Measurements from ENCODE around the gene TFEC.

- no peak for TF ChIP-seq CTCF (IDR thresholded peaks at IDR 0.05; ENCODE audit: extremely low read depth in 1 of 2, insufficient read depth in 1 of 2, low read depth in 1 of 2, low read length in 2 of 2)
- no peak for TF ChIP-seq POLR2A (IDR thresholded peaks at IDR 0.05; ENCODE audit: low read depth, low read length)
- no peak for TF ChIP-seq MYC (IDR thresholded peaks at IDR 0.05; ENCODE audit: low read depth, low read length)
- TF ChIP-seq POLR2AphosphoS5 (IDR thresholded peaks at IDR 0.05; ENCODE audit: insufficient read depth, low read depth, low read length): no peak
- TF ChIP-seq MAX (IDR thresholded peaks at IDR 0.05; ENCODE audit: insufficient read depth, insufficient read length): no peak
- no peak for TF ChIP-seq JUN (IDR thresholded peaks at IDR 0.05; ENCODE audit: borderline replicate concordance, insufficient read depth, insufficient read length, low read depth)
Observed at GRCh38 chr7:116013675-116014074, 16.9 kb downstream of the TFEC start.
